Kasumi-1 (cell line): ENCODE data around the gene CCDC88B.
A peak's percentile ranks its signal among the peaks of the same experiment; 100 is the strongest.
"Not testable (repeated sequence)": the region's sequence is repeated elsewhere in the genome, so short reads cannot be mapped to it uniquely, and the experiment has no call there.

Source experiments
- DNase-seq, 2 experiments: peaks; one replicate each; lab custom pipeline; 2025; lab: John Stamatoyannopoulos, UW

CCDC88B gene

GRCh38 chr11:64305691-64306562, 34.1 kb upstream of the CCDC88B start:
- DNase-seq = peak; percentile 63 to 80

- DNase-seq = no peak
Observed at GRCh38 chr11:64306563-64306875, 33.5 kb upstream of the CCDC88B start.

GRCh38 chr11:64306876-64307622, 33.0 kb upstream of the CCDC88B start:
- DNase-seq = no peak

GRCh38 chr11:64307795-64308194, 32.2 kb upstream of the CCDC88B start:
- not testable (repeated sequence) for DNase-seq

- no peak for DNase-seq
Observed at GRCh38 chr11:64312947-64313346, 27.1 kb upstream of the CCDC88B start.

- DNase-seq = no peak
Observed at GRCh38 chr11:64313491-64314145, 26.4 kb upstream of the CCDC88B start.

- no peak for DNase-seq
Observed at GRCh38 chr11:64314146-64314804, 25.7 kb upstream of the CCDC88B start.

GRCh38 chr11:64314805-64315561, 25.0 kb upstream of the CCDC88B start:
- DNase-seq = no peak

- DNase-seq = not testable (repeated sequence)
Observed at GRCh38 chr11:64315667-64316526, 24.1 kb upstream of the CCDC88B start.

GRCh38 chr11:64316672-64317324, 23.2 kb upstream of the CCDC88B start:
- DNase-seq = no peak

- peak; percentile 96 to 97 for DNase-seq
Observed at GRCh38 chr11:64317325-64317960, 22.6 kb upstream of the CCDC88B start, which contains the start of gene TRMT112. TRMT112 (minus strand) TSS chr11:64317559; CDS start chr11:64317526, 33 bp downstream.

- peak; percentile 90 to 95 for DNase-seq
Observed at GRCh38 chr11:64317961-64318765, 21.8 kb upstream of the CCDC88B start, which contains the start of gene PRDX5. PRDX5 (plus strand) TSS chr11:64318121; CDS start chr11:64318216, 95 bp downstream.

- no peak for DNase-seq
Observed at GRCh38 chr11:64318766-64319761, 20.9 kb upstream of the CCDC88B start.

- no peak for DNase-seq
Observed at GRCh38 chr11:64320556-64320955, 19.4 kb upstream of the CCDC88B start.

- no peak for DNase-seq
Observed at GRCh38 chr11:64321026-64321425, 19.0 kb upstream of the CCDC88B start.

GRCh38 chr11:64321533-64321932, 18.5 kb upstream of the CCDC88B start:
- DNase-seq = no peak

- no peak for DNase-seq
Observed at GRCh38 chr11:64322925-64323260, 17.1 kb upstream of the CCDC88B start.
